Kidney (tissue), 14 donors: Measurements from ENCODE around the gene MAMLD1. TPM values are rescaled to one million over a fixed set of nuclear protein-coding genes. Genes with fewer than 3 reads are reported as not detected.

Experiments used
- DNase-seq, 5 donors: peaks; one replicate each; pipeline ENCODE4 v3.0.0-alpha.2; 2013 to 2020
- FAIRE-seq: peaks from 2 replicates; lab custom pipeline; 2012; peaks lifted over from hg19 to GRCh38; lab: Jason Lieb, UNC
- H3K27ac ChIP-seq, 2 donors: one replicate each; pipeline ENCODE4 v1.7.0; 2013; ENCODE audit warnings: low read depth in 2 of 2, low read length in 2 of 2, inconsistent platforms in 1 of 2
- H3K27me3 ChIP-seq: one replicate; pipeline ENCODE4 v1.7.1; 2013; ENCODE audit warnings: low read length, inconsistent platforms; ENCODE audit not compliant: control insufficient read depth, insufficient read depth
- H3K36me3 ChIP-seq, 3 donors: one replicate each; pipeline versions ENCODE4 v1.7.0 to v1.7.1; 2013; ENCODE audit warnings: low read length in 3 of 3, control low read depth in 1 of 3, inconsistent platforms in 1 of 3; ENCODE audit not compliant: insufficient read depth in 3 of 3, control insufficient read depth in 2 of 3
- H3K4me1 ChIP-seq, 3 donors: one replicate each; pipeline versions ENCODE4 v1.7.0 to v1.7.1; 2013; ENCODE audit warnings: low read length in 3 of 3, inconsistent platforms in 1 of 3, low read depth in 1 of 3; ENCODE audit not compliant: control insufficient read depth in 2 of 3, insufficient read depth in 2 of 3
- H3K4me3 ChIP-seq, 3 donors: one replicate each; pipeline versions ENCODE4 v1.7.0 to v1.8.1; 2013; ENCODE audit warnings: low read length in 3 of 3, control low read depth in 1 of 3, inconsistent platforms in 1 of 3
- H3K9ac ChIP-seq, 3 donors: one replicate each; pipeline versions ENCODE4 v1.7.0 to v1.7.1; 2013; ENCODE audit warnings: low read length in 3 of 3, control low read depth in 1 of 3, inconsistent platforms in 1 of 3
- H3K9me3 ChIP-seq, 3 donors: one replicate each; pipeline versions ENCODE4 v1.7.0 to v1.7.1; 2013; ENCODE audit warnings: low read length in 3 of 3, control low read depth in 1 of 3, inconsistent platforms in 1 of 3; ENCODE audit not compliant: control insufficient read depth in 2 of 3, insufficient read depth in 1 of 3
- intact Hi-C: fragments of 100-400 bp; cut with DNase I; formaldehyde crosslinking; loops from one replicate; pipeline ENCODE4 v1.11.1; 2022
- polyA plus RNA-seq: library from polyadenylated mRNA; stranded (reverse); fragments of 350-450 nt; fragmentation: Illumina TruSeq; extraction: RNeasy Lipid Tissue Mini Kit (QIAGEN cat#74804); gene quantifications from one replicate; pipeline ENCODE4 v1.2.3, GENCODE V29; 2014; ENCODE audit warnings: low read depth, low replicate concordance; ENCODE audit not compliant: insufficient read depth
- total RNA-seq: library from RNA; stranded (reverse); fragmentation: NEBNext Ultra II Directional; extraction: Animal tissue kit (Norgen Biotek cat#: 25700); gene quantifications from one replicate; pipeline ENCODE4 v1.2.1, GENCODE V29; 2021
- TF ChIP-seq, protein P1 (sequence below): IDR thresholded peaks from 3 replicates; pipeline ENCODE4 v1.5.1; 2012; ENCODE audit warnings: mild to moderate bottlenecking, moderate library complexity, borderline replicate concordance; ENCODE audit not compliant: insufficient read depth; ENCODE audit errors: extremely low read depth
- donor health status: control.
- donor health status: control.
- donor health status: control.
- donor health status: control.
- donor health status: control.
- donor health status: DM: yes; HTN: yes; CAD: no.
- donor health status: Normal renal cell carcinoma (clear cell type).

Gene MAMLD1
- total and polyA plus RNA-seq, 2 donors from 2014 or later, result 1.4 to 6.5 TPM

DNA sequence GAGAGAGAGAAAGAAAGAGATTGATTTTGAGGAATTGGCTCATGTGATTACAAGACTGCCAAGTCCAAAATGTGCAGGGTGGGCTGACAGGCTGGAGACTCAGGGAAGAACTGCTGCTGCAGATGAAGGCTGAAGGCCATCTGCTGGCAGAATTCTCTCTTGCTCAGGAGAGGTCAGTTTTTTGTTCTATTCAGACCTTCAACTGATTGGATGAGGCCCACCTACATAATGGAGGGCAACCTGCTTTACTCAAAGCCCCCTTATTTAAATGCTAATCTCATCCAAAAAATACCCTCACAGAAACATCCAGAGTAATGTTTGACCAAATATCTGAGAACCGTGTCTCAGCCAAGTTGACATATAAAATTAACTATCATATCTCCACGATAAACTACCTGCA, 38.2 kb upstream of the MAMLD1 start:
- no peak overlapping the region for H3K4me3 ChIP-seq
- H3K27ac ChIP-seq, result no peak overlapping the region
- TF ChIP-seq, protein P1, sequence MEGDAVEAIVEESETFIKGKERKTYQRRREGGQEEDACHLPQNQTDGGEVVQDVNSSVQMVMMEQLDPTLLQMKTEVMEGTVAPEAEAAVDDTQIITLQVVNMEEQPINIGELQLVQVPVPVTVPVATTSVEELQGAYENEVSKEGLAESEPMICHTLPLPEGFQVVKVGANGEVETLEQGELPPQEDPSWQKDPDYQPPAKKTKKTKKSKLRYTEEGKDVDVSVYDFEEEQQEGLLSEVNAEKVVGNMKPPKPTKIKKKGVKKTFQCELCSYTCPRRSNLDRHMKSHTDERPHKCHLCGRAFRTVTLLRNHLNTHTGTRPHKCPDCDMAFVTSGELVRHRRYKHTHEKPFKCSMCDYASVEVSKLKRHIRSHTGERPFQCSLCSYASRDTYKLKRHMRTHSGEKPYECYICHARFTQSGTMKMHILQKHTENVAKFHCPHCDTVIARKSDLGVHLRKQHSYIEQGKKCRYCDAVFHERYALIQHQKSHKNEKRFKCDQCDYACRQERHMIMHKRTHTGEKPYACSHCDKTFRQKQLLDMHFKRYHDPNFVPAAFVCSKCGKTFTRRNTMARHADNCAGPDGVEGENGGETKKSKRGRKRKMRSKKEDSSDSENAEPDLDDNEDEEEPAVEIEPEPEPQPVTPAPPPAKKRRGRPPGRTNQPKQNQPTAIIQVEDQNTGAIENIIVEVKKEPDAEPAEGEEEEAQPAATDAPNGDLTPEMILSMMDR, result no peak
- FAIRE-seq (no peak), DNase-seq (no peak)
- intact Hi-C loops, result no loop called here
- H3K9ac ChIP-seq, result no peak overlapping the region
- no peaks in the 10 kb centered on the region for H3K4me1 ChIP-seq
- H3K9me3 ChIP-seq, result no peaks in the 10 kb centered on the region
- no peaks in the 10 kb centered on the region for H3K36me3 ChIP-seq
- no peaks in the 10 kb centered on the region for H3K27me3 ChIP-seq

DNA sequence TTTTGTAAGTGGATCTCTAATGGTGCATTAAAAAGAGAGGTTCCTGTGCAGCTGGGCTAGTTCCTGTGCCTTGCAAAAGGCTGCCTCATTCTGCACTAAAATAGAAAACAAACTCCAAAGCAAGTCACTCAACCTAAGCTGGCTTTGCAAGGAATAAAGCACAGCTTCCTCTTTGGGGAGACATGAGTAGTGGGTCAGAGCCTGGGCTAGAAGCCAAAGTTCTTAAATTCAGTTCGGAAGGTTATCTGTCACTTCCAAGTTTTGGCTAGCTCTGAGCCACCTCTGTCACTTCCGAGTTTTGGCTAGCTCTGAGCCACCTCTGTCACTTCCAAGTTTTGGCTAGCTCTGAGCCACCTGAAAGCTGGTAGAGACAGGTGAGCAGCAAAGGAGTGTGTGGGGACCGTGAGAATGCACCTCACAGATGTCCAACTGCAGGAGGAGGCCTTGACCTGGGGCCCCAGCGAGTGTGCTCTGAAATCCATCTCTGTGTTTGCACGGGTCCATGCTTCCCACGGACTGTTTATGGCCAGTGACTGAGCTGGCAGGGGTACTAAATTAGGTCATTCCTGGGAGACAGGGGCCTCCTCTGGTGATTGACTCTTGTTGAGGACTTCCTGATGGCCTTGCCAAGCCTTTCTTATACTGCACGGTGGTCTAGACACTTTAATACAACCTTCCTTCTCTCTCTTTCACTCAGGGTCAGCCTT, 36.4 kb upstream of the MAMLD1 start:
- intact Hi-C loops, result no loop called here
- H3K36me3 ChIP-seq, result no peaks in the 10 kb centered on the region
- H3K27me3 ChIP-seq, result no peaks in the 10 kb centered on the region
- DNase-seq (peak in 2 of 5 donors; percentile 23 to 44), FAIRE-seq (no peak)
- TF ChIP-seq, protein P1, result no peak
- H3K4me1 ChIP-seq, result no peaks in the 10 kb centered on the region
- no peak overlapping the region for H3K27ac ChIP-seq
- no peak overlapping the region for H3K9ac ChIP-seq
- H3K9me3 ChIP-seq, result no peaks in the 10 kb centered on the region
- no peak overlapping the region for H3K4me3 ChIP-seq

DNA sequence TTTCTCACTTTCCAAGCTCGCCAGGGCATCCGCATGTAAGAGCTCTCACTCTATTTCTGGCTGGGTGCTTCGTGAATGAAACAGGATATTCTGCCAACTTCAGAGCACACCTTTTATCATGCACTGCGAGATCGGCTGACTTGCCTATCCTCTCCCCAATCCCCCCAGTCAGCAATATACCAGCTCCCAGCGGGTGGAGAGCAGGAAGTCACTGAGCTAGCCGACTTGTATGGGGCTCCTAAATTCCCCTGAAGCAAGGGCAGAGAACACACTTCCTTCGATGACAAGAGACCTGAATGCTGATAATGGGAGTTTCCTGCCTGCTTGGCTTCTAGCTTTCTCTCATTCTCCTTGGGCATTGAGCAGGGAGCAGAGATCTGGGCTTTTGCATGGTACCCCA, 33.8 kb upstream of the MAMLD1 start:
- DNase-seq (no peak), FAIRE-seq (no peak)
- no peaks in the 10 kb centered on the region for H3K9me3 ChIP-seq
- TF ChIP-seq, protein P1, result no peak
- no peak overlapping the region for H3K4me3 ChIP-seq
- no peaks in the 10 kb centered on the region for H3K36me3 ChIP-seq
- intact Hi-C loops, result no loop called here
- no peaks in the 10 kb centered on the region for H3K4me1 ChIP-seq
- H3K27me3 ChIP-seq, result no peaks in the 10 kb centered on the region
- no peak overlapping the region for H3K9ac ChIP-seq
- no peak overlapping the region for H3K27ac ChIP-seq
